Smooth muscle cell (in vitro differentiated cells): Measurements from ENCODE around the gene TXNDC5. TPM values are rescaled to one million over a fixed set of nuclear protein-coding genes. Genes with fewer than 3 reads are reported as not detected.

Source experiments
- DNase-seq: peaks from one replicate; lab custom pipeline; 2025; ENCODE audit not compliant: unreplicated experiment; lab: John Stamatoyannopoulos, UW
- H2AFZ ChIP-seq: fragments of 200-600 bp; sonication (generic); 2 replicates; pipeline ENCODE4 v1.6.0; 2016; ENCODE audit warnings: antibody characterized with exemption, low read depth, mild to moderate bottlenecking
- H3F3A ChIP-seq: fragments of 200-600 bp; sonication (generic); 2 replicates; pipeline ENCODE4 v1.6.0; 2017; ENCODE audit warnings: antibody characterized with exemption, low read depth
- H3K27ac ChIP-seq: fragments of 200-600 bp; sonication (generic); 2 replicates; pipeline ENCODE4 v1.5.1; 2016; ENCODE audit warnings: low read depth, mild to moderate bottlenecking
- H3K27me3 ChIP-seq: fragments of 200-600 bp; sonication (generic); 2 replicates; pipeline ENCODE4 v1.6.1; 2016; ENCODE audit warnings: low read depth, mild to moderate bottlenecking
- H3K36me3 ChIP-seq: fragments of 200-600 bp; sonication (generic); 2 replicates; pipeline ENCODE4 v1.5.1; 2016; ENCODE audit warnings: low read depth
- H3K4me1 ChIP-seq: fragments of 200-600 bp; sonication (generic); 2 replicates; pipeline ENCODE4 v1.5.1; 2016; ENCODE audit warnings: low read depth
- H3K4me2 ChIP-seq: fragments of 200-600 bp; sonication (generic); 2 replicates; pipeline ENCODE4 v1.6.0; 2016; ENCODE audit warnings: mild to moderate bottlenecking
- H3K4me3 ChIP-seq: fragments of 200-600 bp; sonication (generic); 2 replicates; pipeline ENCODE4 v1.5.1; 2016; ENCODE audit warnings: mild to moderate bottlenecking
- H3K79me2 ChIP-seq: fragments of 200-600 bp; sonication (generic); 2 replicates; pipeline ENCODE4 v1.6.0; 2016; ENCODE audit warnings: low read depth, mild to moderate bottlenecking
- H3K9ac ChIP-seq: fragments of 200-600 bp; sonication (generic); 2 replicates; pipeline ENCODE4 v1.6.0; 2016; ENCODE audit warnings: low read depth
- H3K9me3 ChIP-seq: fragments of 200-600 bp; sonication (generic); replicated peaks from 2 replicates; pipeline ENCODE4 v1.5.1; 2016; ENCODE audit warnings: low read depth
- H4K20me1 ChIP-seq: fragments of 200-600 bp; sonication (generic); 2 replicates; pipeline ENCODE4 v1.6.0; 2016; ENCODE audit warnings: low read depth
- WGBS: methylation state at CpG from one replicate; pipeline ENCODE4 v1.1.7; 2016; ENCODE audit warnings: low lambda C conversion rate; 5-methylcytosine and 5-hydroxymethylcytosine counted together
- polyA plus RNA-seq: library from polyadenylated mRNA; unstranded; fragments of >200 nt; fragmentation: Nextera tagmentation; extraction: Ambion mirVana; gene quantifications from 2 replicates; pipeline ENCODE4 v1.2.1, GENCODE V29; 2016
- total RNA-seq: library from RNA; depleted of rRNA; stranded (reverse); fragments of >200 nt; gene quantifications from 2 replicates; pipeline ENCODE4 v1.2.3, GENCODE V29; 2014
- TF ChIP-seq, protein P1 (sequence below): fragments of 200-600 bp; sonication (generic); IDR thresholded peaks from 2 replicates; pipeline ENCODE4 v1.5.1; 2017; ENCODE audit warnings: borderline replicate concordance, mild to moderate bottlenecking, antibody characterized with exemption; ENCODE audit not compliant: insufficient read depth, poor library complexity, severe bottlenecking

Gene TXNDC5
- total and polyA plus RNA-seq, 2 experiments from 2014 or later, result 448 to 576 TPM

DNA sequence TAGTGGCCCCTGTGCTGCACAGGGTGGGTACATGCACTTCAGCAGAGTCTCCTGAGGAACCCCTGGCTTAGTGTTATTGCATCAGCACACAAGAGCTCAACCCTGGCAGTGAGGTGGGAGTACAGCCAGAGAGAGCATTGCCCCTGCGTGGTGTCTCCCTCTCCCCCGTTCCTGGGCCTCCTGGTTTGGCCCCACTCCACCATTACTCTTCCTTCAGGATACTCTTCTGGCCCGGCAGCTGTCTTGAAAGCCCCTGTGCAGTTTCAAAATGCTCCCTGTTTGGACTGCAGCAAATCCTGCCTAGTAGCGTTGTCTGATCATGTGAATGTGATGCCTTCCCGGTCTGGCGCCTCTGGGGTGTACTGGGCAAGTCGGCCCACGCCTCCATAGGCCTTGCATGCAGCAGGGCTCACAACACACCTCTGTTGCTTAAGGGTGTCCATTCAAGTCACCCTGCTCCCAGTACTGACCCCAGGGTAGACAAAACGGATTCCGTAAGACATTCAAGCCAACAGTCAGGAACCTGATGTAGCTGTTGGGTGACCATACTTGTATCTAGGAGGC, 32.1 kb downstream of the TXNDC5 start:
- Histone ChIP-seq H3K9ac (no peak overlapping the region), H3K79me2 (no peaks in the 10 kb centered on the region), H3K9me3 (no peaks in the 10 kb centered on the region), H3K4me2 (no peak overlapping the region), H3K4me1 (no peaks in the 10 kb centered on the region), H3K27me3 (no peaks in the 10 kb centered on the region), H3K4me3 (no peak overlapping the region), H3K36me3 (peaks cover 17% of the 10 kb centered on the region), H3K27ac (no peak overlapping the region), H2AFZ (no peak overlapping the region), H3F3A (peaks cover 16% of the 10 kb centered on the region), H4K20me1 (peaks cover 5% of the 10 kb centered on the region)
- WGBS, result 98% methylated on average over 10 of the region's 10 CpGs
- TF ChIP-seq, protein P1, sequence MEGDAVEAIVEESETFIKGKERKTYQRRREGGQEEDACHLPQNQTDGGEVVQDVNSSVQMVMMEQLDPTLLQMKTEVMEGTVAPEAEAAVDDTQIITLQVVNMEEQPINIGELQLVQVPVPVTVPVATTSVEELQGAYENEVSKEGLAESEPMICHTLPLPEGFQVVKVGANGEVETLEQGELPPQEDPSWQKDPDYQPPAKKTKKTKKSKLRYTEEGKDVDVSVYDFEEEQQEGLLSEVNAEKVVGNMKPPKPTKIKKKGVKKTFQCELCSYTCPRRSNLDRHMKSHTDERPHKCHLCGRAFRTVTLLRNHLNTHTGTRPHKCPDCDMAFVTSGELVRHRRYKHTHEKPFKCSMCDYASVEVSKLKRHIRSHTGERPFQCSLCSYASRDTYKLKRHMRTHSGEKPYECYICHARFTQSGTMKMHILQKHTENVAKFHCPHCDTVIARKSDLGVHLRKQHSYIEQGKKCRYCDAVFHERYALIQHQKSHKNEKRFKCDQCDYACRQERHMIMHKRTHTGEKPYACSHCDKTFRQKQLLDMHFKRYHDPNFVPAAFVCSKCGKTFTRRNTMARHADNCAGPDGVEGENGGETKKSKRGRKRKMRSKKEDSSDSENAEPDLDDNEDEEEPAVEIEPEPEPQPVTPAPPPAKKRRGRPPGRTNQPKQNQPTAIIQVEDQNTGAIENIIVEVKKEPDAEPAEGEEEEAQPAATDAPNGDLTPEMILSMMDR, result no peak
- no peak for DNase-seq

DNA sequence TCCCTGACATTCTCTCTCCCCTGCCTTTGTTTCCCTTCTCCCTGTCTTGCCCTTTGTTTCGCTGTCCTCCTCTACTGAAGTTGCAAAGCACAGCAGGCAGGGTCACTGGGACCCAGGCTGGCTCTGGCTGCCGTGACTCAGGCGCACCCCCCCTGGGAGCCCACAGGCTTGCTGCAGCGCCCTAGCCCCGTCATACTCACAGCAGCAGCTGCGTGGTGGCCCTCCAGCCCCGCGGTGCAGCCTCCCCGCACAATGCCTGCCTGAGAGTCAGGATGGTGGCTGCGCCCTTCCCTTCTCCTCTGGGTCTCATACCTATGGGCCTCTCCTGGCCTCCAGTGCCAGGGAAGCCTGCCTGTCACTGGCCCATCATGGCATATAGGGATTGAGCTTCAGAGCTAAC, 41.7 kb downstream of the TXNDC5 start:
- H3K27ac ChIP-seq, result no peak overlapping the region
- no peaks in the 10 kb centered on the region for H3K4me1 ChIP-seq
- no peaks in the 10 kb centered on the region for H3K79me2 ChIP-seq
- H3K4me3 ChIP-seq, result no peak overlapping the region
- WGBS, result 88% methylated on average over 10 of the region's 10 CpGs
- H3K9ac ChIP-seq, result no peak overlapping the region
- H3K27me3 ChIP-seq, result no peaks in the 10 kb centered on the region
- no peaks in the 10 kb centered on the region for H3K9me3 ChIP-seq
- H4K20me1 ChIP-seq, result no peaks in the 10 kb centered on the region
- no peak for DNase-seq
- no peak overlapping the region for H3K4me2 ChIP-seq
- H3K36me3 ChIP-seq, result no peaks in the 10 kb centered on the region
- H3F3A ChIP-seq, result no peaks in the 10 kb centered on the region
- H2AFZ ChIP-seq, result no peak overlapping the region
- TF ChIP-seq, protein P1, result no peak

DNA sequence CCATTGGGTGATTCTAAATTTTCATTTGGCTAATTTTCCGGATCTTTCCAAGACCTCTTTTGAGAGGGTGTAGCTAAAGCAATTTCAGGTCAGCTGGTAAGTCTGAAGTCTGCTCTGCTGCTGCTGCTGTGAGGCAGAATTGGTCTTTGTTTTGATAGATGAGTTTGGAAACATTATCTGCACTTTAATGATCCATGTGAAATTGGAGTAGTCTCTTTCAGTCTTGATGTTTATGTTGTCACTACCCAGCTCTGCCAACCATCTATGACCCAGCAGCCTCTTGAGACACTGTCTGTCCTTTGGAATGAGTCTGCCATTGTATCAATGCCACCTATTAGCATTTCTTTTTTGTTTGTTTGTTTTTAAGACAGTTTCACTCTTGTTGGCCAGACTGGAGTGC, 44.1 kb downstream of the TXNDC5 start:
- no peak for DNase-seq
- Histone ChIP-seq H3K9me3 (no peaks in the 10 kb centered on the region), H3K4me3 (no peak overlapping the region), H3K27me3 (no peaks in the 10 kb centered on the region), H3K4me1 (no peaks in the 10 kb centered on the region), H4K20me1 (no peaks in the 10 kb centered on the region), H3K27ac (no peak overlapping the region), H3K4me2 (no peak overlapping the region), H2AFZ (no peak overlapping the region), H3K79me2 (no peaks in the 10 kb centered on the region), H3F3A (no peaks in the 10 kb centered on the region), H3K36me3 (no peaks in the 10 kb centered on the region), H3K9ac (no peak overlapping the region)
- WGBS, result 95% methylated on average over 1 of the region's 1 CpG
- TF ChIP-seq, protein P1, result no peak

DNA sequence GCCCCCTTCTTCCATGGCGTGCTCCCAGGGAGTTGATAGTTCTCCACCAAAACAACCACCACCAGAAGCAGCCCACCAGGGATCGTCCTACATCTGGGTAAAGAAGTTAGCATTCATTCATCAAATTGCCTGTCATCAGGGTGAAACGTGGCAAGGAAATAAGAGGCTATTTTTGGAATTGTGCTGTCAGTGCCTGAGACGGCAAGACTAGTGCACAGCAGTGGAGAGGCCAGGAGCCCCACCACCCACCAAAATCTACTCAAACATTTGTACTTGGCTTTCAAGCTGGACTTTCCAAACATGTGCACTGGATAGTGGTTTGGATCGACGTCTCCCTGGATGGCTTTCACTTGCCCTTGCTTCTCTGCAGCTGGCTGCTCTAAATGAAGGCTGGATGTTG, 44.8 kb downstream of the TXNDC5 start:
- no peak overlapping the region for H2AFZ ChIP-seq
- no peaks in the 10 kb centered on the region for H3K27me3 ChIP-seq
- no peak overlapping the region for H3K4me3 ChIP-seq
- TF ChIP-seq, protein P1, result no peak
- H3F3A ChIP-seq, result no peaks in the 10 kb centered on the region
- H3K9ac ChIP-seq, result no peak overlapping the region
- no peak for DNase-seq
- 77% methylated on average over 6 of the region's 6 CpGs for WGBS
- no peaks in the 10 kb centered on the region for H4K20me1 ChIP-seq
- H3K36me3 ChIP-seq, result no peaks in the 10 kb centered on the region
- no peaks in the 10 kb centered on the region for H3K79me2 ChIP-seq
- no peak overlapping the region for H3K4me2 ChIP-seq
- no peak overlapping the region for H3K27ac ChIP-seq
- H3K9me3 ChIP-seq, result no peaks in the 10 kb centered on the region
- no peaks in the 10 kb centered on the region for H3K4me1 ChIP-seq
